ENCODE results near the gene PARD6B.
A peak's percentile ranks its signal among the peaks of the same experiment; 100 is the strongest.
"Not testable (repeated sequence)": the region's sequence is repeated elsewhere in the genome, so short reads cannot be mapped to it uniquely, and the experiment has no call there.

PARD6B gene

GRCh38 chr20:50771419-50772080 is 40.2 kb downstream of the PARD6B start:
- not testable (repeated sequence) for DNase-seq

GRCh38 chr20:50772420-50773185 is 41.2 kb downstream of the PARD6B start:
- DNase-seq: no peak

GRCh38 chr20:50774515-50774914 is 43.1 kb downstream of the PARD6B start:
- DNase-seq: no peak

- no peak for DNase-seq
Observed at GRCh38 chr20:50776122-50776817, 44.9 kb downstream of the PARD6B start.

GRCh38 chr20:50777373-50777772 is 46.0 kb downstream of the PARD6B start:
- no peak for DNase-seq

- not testable (repeated sequence) for DNase-seq
Observed at GRCh38 chr20:50778994-50779393, 47.6 kb downstream of the PARD6B start.

GRCh38 chr20:50783390-50783789 is 52.0 kb downstream of the PARD6B start:
- no peak for DNase-seq

- no peak for DNase-seq
Observed at GRCh38 chr20:50783903-50784302, 52.5 kb downstream of the PARD6B start.

GRCh38 chr20:50784464-50784863 is 53.1 kb downstream of the PARD6B start:
- DNase-seq: no peak

GRCh38 chr20:50786703-50787102 is 55.3 kb downstream of the PARD6B start:
- no peak for DNase-seq

- DNase-seq: no peak
Observed at GRCh38 chr20:50787181-50787580, 55.8 kb downstream of the PARD6B start.

- DNase-seq: peak in 9 of 51 donors; percentile 1 to 62 (median 6)
Observed at GRCh38 chr20:50788045-50788991, 56.9 kb downstream of the PARD6B start.

- DNase-seq: no peak
Observed at GRCh38 chr20:50789968-50790650, 58.7 kb downstream of the PARD6B start.

- peak in 50 of 51 donors; percentile 11 to 89 (median 72) for DNase-seq
Observed at GRCh38 chr20:50790651-50791277, 59.4 kb downstream of the PARD6B start.

- peak in 1 of 51 donors; percentile 5 for DNase-seq
Observed at GRCh38 chr20:50792708-50793574, 61.6 kb downstream of the PARD6B start.

- DNase-seq: peak in 2 of 51 donors; percentile 2 to 9
Observed at GRCh38 chr20:50793575-50794016, 62.2 kb downstream of the PARD6B start.

- peak in 3 of 51 donors; percentile 22 to 60 (median 31) for DNase-seq
Observed at GRCh38 chr20:50794181-50794845, 62.9 kb downstream of the PARD6B start.
